Keratinocyte (primary cell): ENCODE results near the gene NCKAP5.

Experiments used
- CTCF ChIP-seq, 3 experiments: IDR thresholded peaks in 1 of 3; conservative IDR thresholded peaks in 1 of 3; optimal IDR thresholded peaks in 1 of 3; 2 replicates in 2 of 3; 3 replicates in 1 of 3; pipeline versions ENCODE3 to v1.5.1; 2011; ENCODE audit warnings: low read length in 3 of 3, mild to moderate bottlenecking in 3 of 3, moderate library complexity in 2 of 3, control low read depth in 1 of 3, inconsistent platforms in 1 of 3; ENCODE audit not compliant: insufficient read depth in 2 of 3; ENCODE audit errors: extremely low read depth in 1 of 3
- EZH2 ChIP-seq: IDR thresholded peaks from one replicate; pipeline ENCODE4 v1.6.1; 2012; ENCODE audit warnings: inconsistent platforms, mild to moderate bottlenecking, low read length, moderate library complexity

- TF ChIP-seq EZH2, result no peak
- no peak for TF ChIP-seq CTCF (optimal IDR thresholded peaks at IDR 0.05 in 1 of 3, IDR thresholded peaks at IDR 0.05 in 1 of 3, conservative IDR thresholded peaks at IDR 0.05 in 1 of 3; ENCODE audit: extremely low read depth in 1 of 3, insufficient read depth in 2 of 3, low read length in 3 of 3)
Measured at GRCh38 chr2:133346654-133347053, 221.6 kb downstream of the NCKAP5 start.
